Adipocyte (in vitro differentiated cells): ENCODE measurements around the gene PSG3.
A peak's percentile ranks its signal among the peaks of the same experiment; 100 is the strongest.
"Not testable (repeated sequence)": the region's sequence is repeated elsewhere in the genome, so short reads cannot be mapped to it uniquely, and the experiment has no call there.

ENCODE experiments used
- DNase-seq: peaks from one replicate; pipeline ENCODE4 v3.0.0-alpha.2; 2015; ENCODE audit warnings: low read depth
- H3K27me3 ChIP-seq: replicated peaks from 2 replicates; pipeline ENCODE4 v1.7.0; 2013; ENCODE audit warnings: mild to moderate bottlenecking, low read length, moderate library complexity; ENCODE audit not compliant: control insufficient read depth, insufficient read depth
- H3K36me3 ChIP-seq: 2 replicates; pipeline ENCODE4 v1.7.0; 2013; ENCODE audit warnings: low read length, mild to moderate bottlenecking, moderate library complexity; ENCODE audit not compliant: control insufficient read depth, insufficient read depth, severe bottlenecking
- H3K4me1 ChIP-seq: 2 replicates; pipeline ENCODE4 v1.7.0; 2013; ENCODE audit warnings: mild to moderate bottlenecking, low read length, moderate library complexity; ENCODE audit not compliant: control insufficient read depth, insufficient read depth
- H3K4me3 ChIP-seq: 2 replicates; pipeline ENCODE4 v1.7.0; 2013; ENCODE audit warnings: mild to moderate bottlenecking, low read length, moderate library complexity
- H3K9ac ChIP-seq: 2 replicates; pipeline ENCODE4 v1.7.0; 2013; ENCODE audit warnings: mild to moderate bottlenecking, low read length, moderate library complexity
- H3K9me3 ChIP-seq: 2 replicates; pipeline ENCODE4 v1.7.0; 2013; ENCODE audit warnings: mild to moderate bottlenecking, low read length, moderate library complexity; ENCODE audit not compliant: control insufficient read depth

The PSG3 gene

GRCh38 chr19:42683917-42684513, 56.3 kb downstream of the PSG3 start:
- peaks cover 15% of the 10 kb centered on the region for H3K9me3 ChIP-seq
- peak; percentile 68 for DNase-seq
- H3K4me3 ChIP-seq: no peak overlapping the region
- H3K36me3 ChIP-seq: no peaks in the 10 kb centered on the region
- H3K4me1 ChIP-seq: no peaks in the 10 kb centered on the region
- no peak overlapping the region for H3K9ac ChIP-seq
- peaks cover 17% of the 10 kb centered on the region for H3K27me3 ChIP-seq

- H3K36me3 ChIP-seq, H3K4me1 ChIP-seq, DNase-seq, H3K9ac ChIP-seq, H3K4me3 ChIP-seq, H3K27me3 ChIP-seq: not testable (repeated sequence)
- H3K9me3 ChIP-seq: peaks cover 13% of the 10 kb centered on the region
These were observed 64.0 kb downstream of the PSG3 start for GRCh38 chr19:42676326-42676725.

DNA sequence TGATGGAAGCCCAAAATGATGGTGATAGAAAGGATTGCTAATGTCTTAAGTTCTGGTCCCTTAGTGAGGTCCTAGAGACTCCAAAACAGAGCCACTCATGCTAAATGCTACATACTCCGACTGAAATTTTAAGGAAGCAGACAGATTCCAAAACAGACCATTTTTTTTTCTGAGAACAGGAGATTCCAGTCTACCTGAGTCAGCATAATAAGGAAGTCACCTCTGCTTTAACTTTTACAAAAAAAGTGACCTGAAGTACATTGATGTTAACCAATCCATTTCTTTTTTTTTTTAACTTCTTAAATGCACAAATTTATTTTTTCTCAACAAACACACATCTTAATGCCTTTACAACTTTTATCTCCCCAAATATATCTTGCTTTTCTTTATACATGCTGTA, 65.7 kb downstream of the PSG3 start:
- not testable (repeated sequence) for H3K27me3 ChIP-seq, H3K4me3 ChIP-seq, H3K9ac ChIP-seq, DNase-seq, H3K4me1 ChIP-seq, H3K36me3 ChIP-seq
- H3K9me3 ChIP-seq: peaks cover 13% of the 10 kb centered on the region
